Embryonic facial prominence (tissue), 1 donor: ENCODE measurements around the gene NCOR2.
A peak's percentile ranks its signal among the peaks of the same experiment; 100 is the strongest.

Source experiments
- DNase-seq: peaks from one replicate; pipeline ENCODE4 v3.0.0-alpha.2; 2016; ENCODE audit errors: extremely low spot score

NCOR2 gene

DNA sequence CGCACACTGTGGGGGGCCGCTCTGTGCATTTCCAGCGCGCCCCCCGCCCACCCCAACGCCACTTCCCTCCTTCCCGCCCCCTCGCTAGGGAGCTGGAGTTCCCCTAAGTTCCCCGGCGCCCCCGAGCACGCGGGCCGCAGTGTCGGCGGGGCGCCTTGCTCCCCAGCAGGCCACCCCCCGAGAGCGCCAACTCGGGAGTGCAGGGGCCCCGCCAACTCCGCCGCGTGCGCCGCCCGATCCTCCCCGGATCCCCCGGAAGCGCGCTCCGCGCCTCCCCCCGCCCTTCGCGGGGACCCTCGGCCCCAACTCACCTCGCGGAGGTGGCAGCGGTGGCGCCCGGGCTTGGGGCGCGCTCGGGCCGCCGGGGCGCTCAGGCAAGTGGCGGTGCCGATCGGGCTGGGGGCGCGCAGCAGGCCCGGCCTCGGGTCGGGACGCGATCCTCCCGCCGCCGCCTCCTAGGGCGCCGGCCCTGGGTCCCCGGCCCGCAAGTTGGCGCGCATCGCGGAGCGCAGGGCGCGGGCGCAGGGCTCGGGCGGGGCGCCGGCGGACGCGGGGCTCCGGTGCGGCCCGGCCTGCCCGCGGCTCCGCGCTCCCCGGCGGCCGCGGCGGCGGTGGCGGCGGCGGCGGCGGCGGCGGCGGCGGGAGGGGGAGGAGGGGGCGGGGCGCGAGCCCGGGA, at the start of gene NCOR2:
NCOR2 (minus strand) TSS at position 616 of the 676 bp plus-strand sequence. CDS start 72,361 bp downstream, outside the sequence.
- no peak for DNase-seq

DNA sequence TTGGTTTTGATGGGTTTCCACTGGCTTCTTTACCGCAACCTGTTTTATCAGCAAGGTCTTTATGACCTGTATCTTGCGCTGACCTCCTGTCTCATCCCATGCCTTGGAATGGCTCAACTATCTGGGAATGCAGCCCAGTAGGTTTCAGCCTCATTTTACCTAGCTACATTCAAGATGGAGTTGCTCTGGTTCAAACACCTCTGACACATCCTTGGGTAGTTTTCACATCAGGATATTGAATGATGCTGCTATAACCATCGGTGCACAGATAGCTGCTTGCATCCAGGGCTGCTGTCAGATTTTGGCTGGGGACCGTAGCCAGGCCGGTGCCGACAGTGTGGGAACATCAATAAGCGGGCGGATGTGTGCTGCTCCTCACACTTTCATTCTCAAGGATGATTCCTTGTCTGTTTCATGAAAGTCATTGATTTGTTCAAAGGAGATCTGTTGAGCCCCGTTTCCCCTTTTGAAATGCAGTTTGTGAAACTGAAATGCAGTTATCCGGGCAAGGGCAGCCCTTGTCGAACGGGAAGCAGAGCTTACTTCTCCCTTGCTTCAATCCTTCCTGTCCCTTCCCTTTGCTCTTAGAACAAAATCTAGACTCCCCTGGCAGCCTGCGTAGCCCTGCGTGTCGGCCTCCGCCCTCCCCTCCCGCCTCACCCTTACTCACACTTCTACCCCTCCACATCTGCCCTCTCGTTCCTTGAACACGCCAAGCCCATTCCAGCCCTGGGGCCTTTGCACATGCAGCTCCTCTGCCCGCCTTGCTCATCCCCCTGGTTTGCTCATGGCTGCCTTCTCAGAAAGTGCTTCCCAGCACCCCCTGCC, 49.2 kb upstream of the NCOR2 start:
- DNase-seq = no peak

DNA sequence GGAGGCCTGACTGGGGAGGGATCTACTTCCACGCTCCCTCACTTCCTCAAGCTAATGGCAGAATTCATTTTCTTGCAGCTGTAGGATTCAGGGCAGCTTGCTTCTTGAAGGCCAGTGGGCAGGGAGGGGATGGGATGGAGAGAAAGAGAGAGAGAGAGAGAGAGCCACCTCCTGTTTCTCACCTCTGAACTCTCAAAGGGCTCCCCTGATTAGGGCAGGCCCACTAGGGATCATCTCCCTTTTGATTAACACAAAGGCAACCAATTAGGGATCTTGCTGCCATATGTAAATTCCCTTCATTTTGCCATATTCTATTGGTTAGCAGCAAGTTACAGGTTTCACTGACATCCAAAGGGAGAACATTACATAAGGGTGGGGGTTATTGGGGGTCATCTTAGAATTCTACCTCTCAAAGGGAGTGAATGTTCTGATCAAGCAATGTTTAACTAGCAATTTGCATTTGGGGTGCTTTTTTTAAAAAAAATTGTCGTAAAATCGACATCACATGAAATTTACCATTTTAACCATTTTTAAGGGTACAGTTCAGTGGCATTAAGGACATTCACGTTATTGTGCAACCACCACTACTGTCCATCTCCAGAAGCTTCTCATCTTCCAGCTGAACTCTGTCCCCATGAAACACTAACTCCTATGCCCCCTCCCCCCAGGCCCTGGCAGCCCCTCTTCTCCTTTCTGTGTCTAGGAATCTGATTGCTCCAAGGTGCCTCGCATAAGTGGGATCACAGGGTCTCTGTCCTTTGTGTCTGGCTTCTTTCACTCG, 47.3 kb upstream of the NCOR2 start:
- DNase-seq = no peak

DNA sequence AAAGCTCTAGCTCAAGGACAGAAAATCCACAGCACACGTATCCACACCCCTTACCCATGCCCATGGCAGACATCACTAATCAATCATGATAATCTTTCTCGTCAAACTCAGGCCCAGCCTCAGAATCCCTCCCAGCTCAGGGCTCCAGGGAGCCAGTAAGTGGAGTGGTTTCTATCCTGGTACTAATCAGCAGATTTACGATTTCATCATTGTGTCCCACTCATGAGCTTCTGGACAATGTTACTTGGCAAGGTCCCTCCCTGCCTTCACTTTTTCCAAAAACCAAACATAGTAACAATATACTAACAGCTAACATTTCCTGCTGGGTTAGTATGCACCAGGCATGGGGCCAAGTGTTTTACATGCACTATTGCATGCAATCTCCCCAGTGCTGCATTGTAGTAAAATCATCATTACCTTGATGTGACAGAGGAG, 45.8 kb upstream of the NCOR2 start:
- no peak for DNase-seq

GRCh38 chr12:124612410-124612680, 44.9 kb upstream of the NCOR2 start:
- DNase-seq = no peak

DNA sequence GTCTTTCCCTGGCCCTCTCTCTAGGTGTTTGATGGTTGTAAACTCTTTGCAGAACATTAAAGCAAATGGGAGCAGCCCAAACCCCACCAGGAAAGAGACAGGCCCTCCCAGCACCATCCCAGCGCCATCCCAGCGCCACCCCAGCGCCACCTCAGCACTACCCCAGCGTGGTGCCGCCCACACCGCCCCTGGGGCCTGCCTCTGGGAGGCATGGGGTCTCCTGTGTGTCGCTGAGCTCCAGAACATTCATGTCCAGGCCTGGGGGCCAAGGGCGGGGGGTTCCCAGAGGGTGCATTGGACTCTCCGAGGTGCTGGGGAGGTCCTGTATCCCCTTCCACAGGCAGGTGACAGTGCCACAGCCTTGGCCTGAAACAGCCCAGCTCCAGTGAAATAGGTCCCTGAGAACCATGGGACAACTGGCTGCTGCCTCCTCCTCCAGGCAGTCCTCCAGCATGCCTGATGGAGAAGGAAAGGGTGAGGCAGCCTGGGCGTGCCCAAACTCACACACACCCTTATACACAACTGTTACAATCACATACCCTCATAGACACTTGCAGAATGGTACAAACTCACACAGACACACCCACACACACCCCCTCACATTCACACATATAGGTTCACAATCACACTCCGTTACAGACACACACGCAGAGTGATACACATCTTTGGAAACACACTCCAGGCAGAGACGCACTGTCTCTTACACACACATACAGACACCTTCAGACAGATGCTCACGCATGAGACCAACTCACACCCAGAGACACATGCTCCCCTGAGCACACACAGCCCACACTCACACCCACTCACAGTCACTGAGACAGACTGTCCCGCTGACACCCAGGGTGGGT, 44.4 kb upstream of the NCOR2 start:
- no peak for DNase-seq

DNA sequence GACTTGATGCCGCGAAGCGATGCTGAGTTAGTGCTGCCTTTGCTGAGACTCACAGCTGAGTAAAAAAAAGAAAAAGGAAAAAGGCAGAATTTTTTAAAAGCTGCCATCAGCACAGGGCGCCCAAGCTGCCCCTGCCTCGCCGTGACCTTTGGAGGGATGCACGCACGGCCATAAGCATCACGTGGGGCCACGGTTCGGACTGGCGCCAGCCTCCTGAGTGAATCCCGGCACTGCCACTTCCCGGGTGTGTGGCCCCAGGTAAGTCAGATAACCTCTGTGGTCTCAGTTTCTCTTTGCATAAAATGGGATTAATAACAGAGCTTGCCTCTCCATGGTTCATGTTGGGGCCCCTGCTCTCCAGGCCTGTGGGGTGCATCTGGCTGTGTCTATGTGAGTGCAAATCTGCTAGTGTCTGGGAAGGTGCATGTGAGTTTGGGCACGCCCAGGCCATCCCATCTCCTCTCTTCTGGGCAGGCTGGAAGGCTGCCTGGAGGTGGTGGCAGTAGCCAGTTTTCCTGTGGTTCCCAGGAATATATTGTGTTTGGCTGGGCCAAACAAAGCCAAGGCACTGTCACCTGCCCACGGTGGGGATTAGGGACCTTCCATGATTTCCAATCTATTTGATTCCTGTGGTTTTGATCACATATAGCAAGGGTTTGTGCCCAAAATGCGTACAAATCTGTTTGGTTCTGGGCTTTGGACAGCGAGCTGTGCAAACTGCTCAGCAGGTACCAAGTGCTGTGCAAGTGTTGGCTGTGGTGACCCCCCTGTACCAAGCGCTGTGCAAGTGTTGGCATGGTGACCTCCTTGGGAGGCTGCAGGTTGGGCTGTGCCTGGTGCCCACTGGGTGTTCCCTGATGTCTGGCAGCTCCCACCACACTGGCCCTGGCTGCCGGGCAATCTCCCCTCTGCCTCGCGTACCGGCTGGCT, 43.5 kb upstream of the NCOR2 start:
- DNase-seq = no peak

DNA sequence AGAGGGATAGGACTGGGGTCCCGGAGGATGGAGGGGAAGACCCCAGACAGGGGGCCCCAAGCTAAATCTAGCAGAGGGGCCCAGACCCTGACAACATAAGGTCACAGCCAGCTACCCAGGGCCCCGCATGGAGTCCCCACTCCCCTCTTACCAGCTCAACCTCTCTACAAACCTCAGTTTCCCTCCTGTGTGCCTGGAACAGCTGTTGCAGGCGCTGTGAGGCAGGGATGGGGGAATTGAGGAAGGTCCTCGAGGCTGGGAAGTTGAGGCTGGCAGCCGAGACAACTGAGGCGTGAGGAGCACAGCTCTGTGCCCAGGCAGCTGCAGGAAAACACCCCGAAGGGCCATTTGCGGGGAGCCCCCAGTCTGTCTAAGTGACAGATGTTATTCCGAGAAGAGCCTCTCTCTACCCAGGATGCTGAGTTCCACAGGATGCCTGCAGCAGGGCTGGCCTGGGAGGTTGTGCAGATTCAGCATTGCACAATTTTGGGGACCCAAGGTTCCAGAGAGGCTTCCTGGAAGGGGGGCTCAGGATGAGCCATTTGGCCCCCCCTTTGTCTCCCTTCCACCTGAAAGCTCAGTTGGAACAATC, 42.7 kb upstream of the NCOR2 start:
- DNase-seq = no peak

DNA sequence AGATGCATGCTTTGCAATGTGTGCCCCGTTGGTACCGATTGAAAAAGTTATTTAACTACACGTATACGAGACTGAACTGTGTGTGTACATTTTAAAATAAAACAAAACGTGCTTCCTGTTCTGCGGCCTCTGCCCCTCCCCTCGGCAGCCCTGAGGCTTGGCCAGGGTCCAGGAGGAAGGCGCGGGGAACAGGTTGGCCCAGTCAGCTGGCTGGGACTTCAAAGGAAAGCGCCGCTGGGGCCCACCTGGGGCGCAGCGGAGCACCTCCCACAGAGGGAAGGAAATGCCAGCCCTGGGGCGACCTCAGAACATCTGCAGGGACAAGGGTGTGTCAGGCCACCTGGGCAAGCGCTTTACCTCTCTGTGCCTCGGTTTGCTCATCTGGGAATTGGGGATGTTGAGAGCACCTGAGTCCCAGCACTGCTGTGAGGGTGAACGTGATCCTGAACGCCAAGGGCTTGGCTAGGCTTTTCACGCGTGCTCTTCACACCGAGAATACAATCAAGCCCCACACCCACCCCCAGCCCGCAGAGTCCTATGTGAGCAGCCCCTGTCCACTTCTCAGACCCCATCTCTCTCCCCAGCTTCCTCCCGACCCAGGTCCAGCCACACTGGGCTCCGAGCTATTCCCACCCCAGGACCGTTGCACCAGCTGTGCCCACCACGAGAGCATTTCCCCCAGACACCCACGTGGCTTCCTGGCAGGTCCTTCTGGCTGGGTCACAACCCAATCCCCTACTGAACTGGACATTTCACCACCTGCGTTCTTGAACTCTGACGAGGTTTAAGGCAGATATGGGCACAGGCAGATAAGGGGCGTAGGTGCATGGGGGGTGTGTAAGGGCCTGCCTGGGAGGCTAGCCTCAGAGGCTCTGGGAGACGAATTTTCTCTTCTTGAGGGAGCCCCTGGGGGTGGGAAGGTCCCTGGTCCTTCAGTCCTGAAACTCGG, 41.9 kb upstream of the NCOR2 start:
- DNase-seq = peak; percentile 66

- DNase-seq = no peak
These were observed 41.0 kb upstream of the NCOR2 start for GRCh38 chr12:124608450-124608870.

DNA sequence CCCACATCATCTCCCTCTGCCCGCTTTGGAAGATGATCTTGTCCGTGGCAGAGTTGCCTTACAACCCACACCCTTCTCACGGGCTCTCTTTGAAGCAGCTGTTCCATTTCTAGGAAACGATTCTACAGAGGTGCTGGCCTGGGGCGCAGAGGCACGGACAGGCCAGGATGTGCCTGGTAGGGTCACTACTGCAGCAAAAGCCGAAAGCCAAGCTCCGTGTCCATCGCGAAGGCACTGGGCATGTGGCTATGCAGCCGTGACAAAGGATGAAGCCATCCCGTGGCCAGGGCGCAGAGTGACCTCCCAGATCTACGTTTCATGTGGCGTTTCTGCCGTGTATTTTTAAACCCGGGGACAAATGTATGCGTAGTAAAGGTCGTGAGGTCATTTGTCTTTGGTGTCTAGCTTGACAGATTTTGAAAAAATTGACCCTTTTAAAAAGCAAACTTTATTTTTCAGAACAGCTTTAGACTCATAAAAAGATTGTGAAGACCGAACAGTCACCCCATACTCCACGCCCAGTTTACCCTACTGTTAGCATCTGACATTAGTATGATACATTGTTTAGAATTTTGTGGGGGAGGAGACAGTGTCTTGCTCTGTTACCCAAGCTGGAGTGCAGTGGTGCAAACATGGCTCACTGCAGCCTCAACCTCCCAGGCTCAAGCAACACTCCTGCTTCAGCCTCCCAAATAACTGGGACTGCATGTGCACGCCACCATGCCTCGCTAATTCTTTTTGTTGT, 40.4 kb upstream of the NCOR2 start:
- DNase-seq = no peak

- DNase-seq = no peak
These were observed 38.7 kb upstream of the NCOR2 start for GRCh38 chr12:124605883-124606774.

- DNase-seq = no peak
These were observed 37.9 kb upstream of the NCOR2 start for GRCh38 chr12:124605150-124605882.

DNA sequence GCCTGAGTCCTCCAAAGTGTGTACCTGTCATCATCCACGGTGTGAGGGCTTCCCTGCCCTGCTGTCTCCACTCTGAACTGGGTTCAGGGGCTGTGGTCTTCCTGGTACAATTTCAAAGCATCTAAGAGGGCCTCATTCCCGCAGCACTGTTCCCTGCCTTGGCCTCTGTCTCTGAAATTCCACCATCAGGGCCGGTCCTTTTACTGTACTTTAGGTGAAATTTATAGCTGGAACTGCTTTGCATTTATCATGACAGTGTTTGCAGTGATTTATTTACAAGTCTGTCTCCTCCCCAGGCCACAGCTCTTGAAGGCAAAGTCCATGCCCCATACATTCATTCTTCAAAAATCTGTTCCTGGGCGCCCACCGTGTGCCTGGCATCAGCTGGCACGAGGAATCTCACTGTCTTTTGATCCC, 36.9 kb upstream of the NCOR2 start:
- no peak for DNase-seq

GRCh38 chr12:124603831-124604251, 36.4 kb upstream of the NCOR2 start:
- DNase-seq = no peak

DNA sequence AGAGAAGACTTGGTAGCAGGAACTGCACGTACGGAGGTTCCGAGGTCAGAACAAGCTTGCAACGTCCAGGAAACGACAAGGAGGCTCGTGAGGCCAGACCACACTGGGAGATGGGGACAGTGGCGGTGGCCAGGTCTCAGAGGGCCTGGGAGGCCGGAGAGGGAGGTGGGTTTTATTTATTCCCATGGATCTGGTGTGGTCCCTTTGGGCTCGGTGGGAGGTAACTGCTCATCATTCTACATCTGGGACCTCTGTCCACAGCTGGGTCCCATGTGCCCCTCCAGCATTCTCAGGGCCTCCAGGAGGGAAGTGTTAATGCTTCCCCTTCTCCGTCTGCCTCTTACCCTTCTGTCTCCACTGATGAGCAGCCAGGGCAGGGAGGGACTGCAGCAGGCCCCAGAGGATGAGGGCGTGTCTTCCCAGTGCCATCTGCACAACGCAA, 35.7 kb upstream of the NCOR2 start:
- no peak for DNase-seq
